HepG2 (cell line): ENCODE data around the gene ZNF3. TPM values are rescaled to one million over a fixed set of nuclear protein-coding genes. Genes with fewer than 3 reads are reported as not detected.
A peak's percentile ranks its signal among the peaks of the same experiment; 100 is the strongest.

Source experiments
- ARNTL ChIP-seq: sonication (generic); formaldehyde crosslinking; IDR thresholded peaks from 2 replicates; pipeline ENCODE4 v1.4.0; 2020; ENCODE audit warnings: mild to moderate bottlenecking, missing genetic modification reagents
- HIVEP1 ChIP-seq: sonication (generic); formaldehyde crosslinking; IDR thresholded peaks from 2 replicates; pipeline ENCODE4 v1.4.0; 2020; ENCODE audit warnings: mild to moderate bottlenecking, missing genetic modification reagents
- NCOA1 ChIP-seq: sonication (generic); formaldehyde crosslinking; IDR thresholded peaks from 2 replicates; pipeline ENCODE4 v1.9.0; 2021; ENCODE audit warnings: missing genetic modification reagents
- NCOA2 ChIP-seq: sonication (generic); formaldehyde crosslinking; IDR thresholded peaks from 2 replicates; pipeline ENCODE4 v1.8.0; 2022; ENCODE audit warnings: inconsistent platforms
- PHF5A ChIP-seq: IDR thresholded peaks from one replicate; pipeline ENCODE4 v1.6.1; 2018; ENCODE audit warnings: low read depth, missing genetic modification reagents; ENCODE audit not compliant: unreplicated experiment
- POGZ ChIP-seq: sonication (generic); formaldehyde crosslinking; IDR thresholded peaks from 2 replicates; pipeline ENCODE4 v1.4.0; 2020; ENCODE audit warnings: mild to moderate bottlenecking, missing genetic modification reagents
- POLR2AphosphoS2 ChIP-seq: IDR thresholded peaks from 2 replicates; pipeline ENCODE4 v1.6.1; 2011; ENCODE audit warnings: low read depth, low read length, improper control_type of control experiment
- PRMT3 ChIP-seq: sonication (generic); formaldehyde crosslinking; IDR thresholded peaks from 2 replicates; pipeline ENCODE4 v1.8.1; 2022; ENCODE audit warnings: low read depth, mild to moderate bottlenecking, moderate library complexity, missing genetic modification reagents, borderline replicate concordance
- SRY ChIP-seq: sonication (generic); formaldehyde crosslinking; IDR thresholded peaks from 2 replicates; pipeline ENCODE4 v1.8.0; 2022; ENCODE audit warnings: mild to moderate bottlenecking, missing genetic modification reagents
- STAG1 ChIP-seq: sonication (generic); formaldehyde crosslinking; IDR thresholded peaks from 2 replicates; pipeline ENCODE4 v1.4.0; 2020; ENCODE audit warnings: missing genetic modification reagents
- TBX2 ChIP-seq: sonication (generic); formaldehyde crosslinking; IDR thresholded peaks from 2 replicates; pipeline ENCODE4 v1.5.0; 2020; ENCODE audit warnings: missing genetic modification reagents, mild to moderate bottlenecking, borderline replicate concordance
- ZBTB7A ChIP-seq: sonication (generic); formaldehyde crosslinking; IDR thresholded peaks from 2 replicates; pipeline ENCODE4 v1.8.0; 2022; ENCODE audit warnings: mild to moderate bottlenecking, missing genetic modification reagents
- ZFP62 ChIP-seq: sonication (generic); formaldehyde crosslinking; IDR thresholded peaks from 2 replicates; pipeline ENCODE4 v1.4.0; 2020; ENCODE audit warnings: missing genetic modification reagents
- ZNF160 ChIP-seq: sonication (generic); formaldehyde crosslinking; IDR thresholded peaks from 2 replicates; pipeline ENCODE4 v1.8.0; 2022; ENCODE audit warnings: mild to moderate bottlenecking, inconsistent platforms, missing genetic modification reagents
- ZNF230 ChIP-seq: sonication (generic); formaldehyde crosslinking; IDR thresholded peaks from 2 replicates; pipeline ENCODE4 v1.4.0; 2020; ENCODE audit warnings: mild to moderate bottlenecking, missing genetic modification reagents
- ZNF576 ChIP-seq: sonication (generic); formaldehyde crosslinking; IDR thresholded peaks from 2 replicates; pipeline ENCODE4 v1.4.0; 2020; ENCODE audit warnings: mild to moderate bottlenecking, missing genetic modification reagents
- ZNF598 ChIP-seq: sonication (generic); formaldehyde crosslinking; IDR thresholded peaks from 2 replicates; pipeline ENCODE4 v1.5.1; 2020; ENCODE audit warnings: mild to moderate bottlenecking, missing genetic modification reagents, borderline replicate concordance
- ZNF761 ChIP-seq: sonication (generic); formaldehyde crosslinking; conservative IDR thresholded peaks from 2 replicates; pipeline ENCODE4 v1.4.0; 2020; ENCODE audit warnings: mild to moderate bottlenecking, missing genetic modification reagents
- ZNF768 ChIP-seq: sonication (generic); formaldehyde crosslinking; IDR thresholded peaks from 2 replicates; pipeline ENCODE4 v1.4.0; 2020; ENCODE audit warnings: missing genetic modification reagents
- ZNF777 ChIP-seq: sonication (generic); formaldehyde crosslinking; IDR thresholded peaks from 2 replicates; pipeline ENCODE4 v1.4.0; 2020; ENCODE audit warnings: missing genetic modification reagents
- ZNF780A ChIP-seq: sonication (generic); formaldehyde crosslinking; IDR thresholded peaks from 2 replicates; pipeline ENCODE4 v1.8.0; 2022; ENCODE audit warnings: mild to moderate bottlenecking, missing genetic modification reagents, moderate library complexity
- ZNF879 ChIP-seq: sonication (generic); formaldehyde crosslinking; IDR thresholded peaks from 2 replicates; pipeline ENCODE4 v1.8.1; 2023; ENCODE audit warnings: missing genetic modification reagents
- ZSCAN30 ChIP-seq: sonication (generic); formaldehyde crosslinking; IDR thresholded peaks from 2 replicates; pipeline ENCODE4 v1.5.0; 2020; ENCODE audit warnings: mild to moderate bottlenecking, missing genetic modification reagents
- polyA plus RNA-seq, 8 experiments: library from polyadenylated mRNA; depleted of rRNA in 3 of 8; stranded (reverse) in 7 of 8; unstranded in 1 of 8; fragments of >200 nt; fragmentation: Illumina TruSeq in 4 of 8; extraction: Trizol in 4 of 8; gene quantifications; 2 replicates each; pipeline versions ENCODE4 v1.2.1 to v1.2.3, GENCODE V29; 2011 to 2016; ENCODE audit warnings: low read depth in 4 of 8, missing spikeins in 1 of 8, mixed read lengths in 1 of 8; ENCODE audit not compliant: insufficient read depth in 1 of 8
- total RNA-seq, 5 experiments: library from RNA; depleted of rRNA; stranded (reverse); fragments of >200 nt; fragmentation: Illumina TruSeq; extraction: Trizol; gene quantifications; 2 replicates each; pipeline ENCODE4 v1.2.3, GENCODE V29; 2016; ENCODE audit warnings: low read depth in 1 of 5
- TF ChIP-seq, protein P1 (sequence below): sonication (generic); formaldehyde crosslinking; IDR thresholded peaks from 2 replicates; pipeline ENCODE4 v1.5.1; 2020; ENCODE audit warnings: mild to moderate bottlenecking, missing genetic modification reagents, moderate library complexity
- TF ChIP-seq, protein P2 (sequence below): sonication (generic); formaldehyde crosslinking; IDR thresholded peaks from 2 replicates; pipeline ENCODE4 v1.8.0; 2022; ENCODE audit warnings: mild to moderate bottlenecking, missing genetic modification reagents, borderline replicate concordance

ZNF3 gene
- total and polyA plus RNA-seq, 2 of the 13 experiments (the other 11 are each of a cell fraction or from before 2014, with no cell fraction given): 33.7 to 56.9 TPM

DNA sequence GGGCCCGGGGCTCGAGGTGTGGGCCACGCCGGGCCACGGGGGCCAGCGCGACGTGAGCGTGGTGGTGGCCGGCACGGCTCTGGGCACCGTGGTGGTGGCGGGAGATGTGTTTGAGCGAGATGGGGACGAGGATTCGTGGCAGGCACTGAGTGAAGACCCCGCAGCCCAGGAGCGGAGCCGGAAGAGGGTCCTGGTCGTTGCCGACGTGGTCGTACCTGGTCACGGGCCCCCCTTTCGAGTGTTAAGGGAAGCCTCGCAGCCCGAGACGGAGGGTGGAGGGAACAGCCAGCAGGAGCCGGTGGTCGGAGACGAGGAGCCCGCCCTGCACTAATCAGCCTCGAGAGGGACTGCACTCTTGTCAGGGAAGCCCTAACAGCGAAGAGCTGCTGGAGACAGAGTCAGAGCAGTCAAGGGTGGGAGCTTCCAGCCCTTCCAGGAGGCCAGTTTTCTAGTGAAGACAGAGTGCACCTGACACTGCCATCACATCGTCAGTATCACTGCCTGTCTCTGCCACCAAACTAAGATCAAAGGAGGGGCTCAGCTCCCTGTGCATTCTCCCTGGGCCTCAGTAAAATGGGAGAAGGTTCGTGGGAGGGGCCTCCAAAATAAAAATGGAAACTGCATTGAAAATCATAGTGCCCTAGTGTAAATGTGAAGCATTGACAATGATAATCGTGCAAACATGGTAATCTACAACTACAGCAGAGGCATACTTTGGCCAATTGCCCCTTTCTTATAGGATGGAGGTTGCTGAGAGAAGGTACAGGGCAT lies 46.5 kb upstream of the ZNF3 start (continued):
- TF ChIP-seq, protein P1, sequence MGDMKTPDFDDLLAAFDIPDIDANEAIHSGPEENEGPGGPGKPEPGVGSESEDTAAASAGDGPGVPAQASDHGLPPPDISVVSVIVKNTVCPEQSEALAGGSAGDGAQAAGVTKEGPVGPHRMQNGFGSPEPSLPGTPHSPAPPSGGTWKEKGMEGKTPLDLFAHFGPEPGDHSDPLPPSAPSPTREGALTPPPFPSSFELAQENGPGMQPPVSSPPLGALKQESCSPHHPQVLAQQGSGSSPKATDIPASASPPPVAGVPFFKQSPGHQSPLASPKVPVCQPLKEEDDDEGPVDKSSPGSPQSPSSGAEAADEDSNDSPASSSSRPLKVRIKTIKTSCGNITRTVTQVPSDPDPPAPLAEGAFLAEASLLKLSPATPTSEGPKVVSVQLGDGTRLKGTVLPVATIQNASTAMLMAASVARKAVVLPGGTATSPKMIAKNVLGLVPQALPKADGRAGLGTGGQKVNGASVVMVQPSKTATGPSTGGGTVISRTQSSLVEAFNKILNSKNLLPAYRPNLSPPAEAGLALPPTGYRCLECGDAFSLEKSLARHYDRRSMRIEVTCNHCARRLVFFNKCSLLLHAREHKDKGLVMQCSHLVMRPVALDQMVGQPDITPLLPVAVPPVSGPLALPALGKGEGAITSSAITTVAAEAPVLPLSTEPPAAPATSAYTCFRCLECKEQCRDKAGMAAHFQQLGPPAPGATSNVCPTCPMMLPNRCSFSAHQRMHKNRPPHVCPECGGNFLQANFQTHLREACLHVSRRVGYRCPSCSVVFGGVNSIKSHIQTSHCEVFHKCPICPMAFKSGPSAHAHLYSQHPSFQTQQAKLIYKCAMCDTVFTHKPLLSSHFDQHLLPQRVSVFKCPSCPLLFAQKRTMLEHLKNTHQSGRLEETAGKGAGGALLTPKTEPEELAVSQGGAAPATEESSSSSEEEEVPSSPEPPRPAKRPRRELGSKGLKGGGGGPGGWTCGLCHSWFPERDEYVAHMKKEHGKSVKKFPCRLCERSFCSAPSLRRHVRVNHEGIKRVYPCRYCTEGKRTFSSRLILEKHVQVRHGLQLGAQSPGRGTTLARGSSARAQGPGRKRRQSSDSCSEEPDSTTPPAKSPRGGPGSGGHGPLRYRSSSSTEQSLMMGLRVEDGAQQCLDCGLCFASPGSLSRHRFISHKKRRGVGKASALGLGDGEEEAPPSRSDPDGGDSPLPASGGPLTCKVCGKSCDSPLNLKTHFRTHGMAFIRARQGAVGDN (CRISPR knock-in tag): peak; percentile 76
- peak; percentile 19; the same call in 1 of the 2 replicates for TF ChIP-seq ZNF777 (CRISPR knock-in tag)
- no peak for TF ChIP-seq ZNF879
- TF ChIP-seq PRMT3 (CRISPR knock-in tag): no peak
- TF ChIP-seq, protein P2, sequence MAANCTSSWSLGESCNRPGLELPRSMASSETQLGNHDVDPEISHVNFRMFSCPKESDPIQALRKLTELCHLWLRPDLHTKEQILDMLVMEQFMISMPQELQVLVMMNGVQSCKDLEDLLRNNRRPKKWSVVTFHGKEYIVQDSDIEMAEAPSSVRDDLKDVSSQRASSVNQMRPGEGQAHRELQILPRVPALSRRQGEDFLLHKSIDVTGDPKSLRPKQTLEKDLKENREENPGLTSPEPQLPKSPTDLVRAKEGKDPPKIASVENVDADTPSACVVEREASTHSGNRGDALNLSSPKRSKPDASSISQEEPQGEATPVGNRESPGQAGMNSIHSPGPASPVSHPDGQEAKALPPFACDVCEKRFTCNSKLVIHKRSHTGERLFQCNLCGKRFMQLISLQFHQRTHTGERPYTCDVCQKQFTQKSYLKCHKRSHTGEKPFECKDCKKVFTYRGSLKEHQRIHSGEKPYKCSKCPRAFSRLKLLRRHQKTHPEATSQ (CRISPR knock-in tag): no peak
- TF ChIP-seq PHF5A: no peak
- peak; percentile 66; the same call in 1 of the 2 replicates for TF ChIP-seq ZNF598 (CRISPR knock-in tag)
- no peak for TF ChIP-seq POGZ (CRISPR knock-in tag)
- no peak for TF ChIP-seq ZNF160
- peak; percentile 87; the same call in 1 of the 2 replicates for TF ChIP-seq NCOA1
- peak; percentile 12; the same call in 1 of the 2 replicates for TF ChIP-seq ZNF768 (CRISPR knock-in tag)
- 0 out of 2 replicates have a peak, but pooled peaks have one; percentile 53 for TF ChIP-seq ZBTB7A (CRISPR knock-in tag)
- 0 out of 2 replicates have a peak, but pooled peaks have one; percentile 7 for TF ChIP-seq ZNF780A
- TF ChIP-seq ARNTL: 0 out of 2 replicates have a peak, but pooled peaks have one; percentile 14
- no peak for TF ChIP-seq HIVEP1 (CRISPR knock-in tag)
- no peak for TF ChIP-seq ZFP62
- 0 out of 2 replicates have a peak, but pooled peaks have one; percentile 15 for TF ChIP-seq TBX2
- no peak for TF ChIP-seq STAG1
- peak; percentile 59; the same call in 1 of the 2 replicates for TF ChIP-seq ZNF576
- TF ChIP-seq POLR2AphosphoS2: no peak
- TF ChIP-seq ZNF761 (CRISPR knock-in tag): no peak
- no peak for TF ChIP-seq ZSCAN30 (CRISPR knock-in tag)
- TF ChIP-seq NCOA2 (CRISPR knock-in tag): no peak; the same call in 1 of the 2 replicates
- TF ChIP-seq ZNF230: 0 out of 2 replicates have a peak, but pooled peaks have one; percentile 61
- TF ChIP-seq SRY: peak; percentile 72; the same call in 1 of the 2 replicates
